K562 (cell line): ENCODE measurements around the gene BMAL1. TPM values are rescaled to one million over a fixed set of nuclear protein-coding genes. Genes with fewer than 3 reads are reported as not detected.

Experiments used
- ATAC-seq: fragments of 200-7000 bp; cut with Tn5 transposase; 3 replicates; pipeline ENCODE4 v1.9.1; 2020; ENCODE audit warnings: moderate library complexity
- BruUV-seq: library from RNA; stranded (reverse); fragments of 400-500 nt; replicated peaks from 2 replicates; lab custom pipeline; 2021; lab: Mats Ljungman, UMichigan
- CTCF ChIA-PET: fragments of 300-600 bp; formaldehyde crosslinking; extraction: SDS; loops from one replicate; lab custom pipeline; 2021; ENCODE audit warnings: low intra/inter-chr PET ratio; lab: Yijun Ruan, JAX
- POLR2A ChIA-PET: fragments of 300-600, 350-650 bp; sonication (Branson Sonifier 250); formaldehyde crosslinking; extraction: SDS; loops from one replicate; lab custom pipeline; 2021; ENCODE audit warnings: antibody characterized with exemption, inconsistent platforms; lab: Yijun Ruan, JAX
- DNase-seq, 4 experiments: peaks; one replicate each; pipeline versions ENCODE4 v3.0.0 to v3.0.0-alpha.2; 2011 to 2018; ENCODE audit warnings: low spot score in 3 of 4, mixed read lengths in 3 of 4; ENCODE audit errors: extremely low read depth in 1 of 4
- FAIRE-seq: peaks from 2 replicates; lab custom pipeline; 2011; peaks lifted over from hg19 to GRCh38; lab: Jason Lieb, UNC
- H2AFZ ChIP-seq: 2 replicates; pipeline ENCODE4 v1.6.0; 2011; ENCODE audit warnings: low read depth, low read length, control low read depth, inconsistent platforms
- H3K27ac ChIP-seq: fragments of 200-600 bp; 3 replicates; pipeline ENCODE4 v1.8.0; 2011; ENCODE audit warnings: low read depth, mild to moderate bottlenecking, control low read depth, inconsistent platforms, low read length, moderate library complexity, mixed read lengths; ENCODE audit errors: extremely low read depth
- H3K27me3 ChIP-seq, 2 experiments: fragments of 300-600 bp in 1 of 2; 2 replicates in 1 of 2; 3 replicates in 1 of 2; pipeline versions ENCODE4 v1.6.0 to v1.8.0; 2011; ENCODE audit warnings: inconsistent platforms in 2 of 2, low read length in 2 of 2, mild to moderate bottlenecking in 1 of 2, mixed read lengths in 1 of 2, moderate library complexity in 1 of 2; ENCODE audit not compliant: control insufficient read depth in 2 of 2, insufficient read depth in 2 of 2
- H3K36me3 ChIP-seq: fragments of 300-600 bp; 3 replicates; pipeline ENCODE4 v1.8.0; 2011; ENCODE audit warnings: mild to moderate bottlenecking, low read length, inconsistent platforms; ENCODE audit not compliant: control insufficient read depth, insufficient read depth
- H3K4me1 ChIP-seq, 2 experiments: fragments of 200-600 bp in 1 of 2; replicated peaks in 1 of 2; 2 replicates in 1 of 2; 3 replicates in 1 of 2; pipeline versions ENCODE4 v1.5.1 to v1.8.0; 2011; ENCODE audit warnings: inconsistent platforms in 2 of 2, low read length in 2 of 2, mild to moderate bottlenecking in 1 of 2, mixed read lengths in 1 of 2, moderate library complexity in 1 of 2; ENCODE audit not compliant: control insufficient read depth in 2 of 2, insufficient read depth in 2 of 2
- H3K4me2 ChIP-seq: 2 replicates; pipeline ENCODE4 v1.6.1; 2011; ENCODE audit warnings: low read length, control low read depth, inconsistent platforms, mixed read lengths; ENCODE audit not compliant: insufficient read depth
- H3K4me3 ChIP-seq: fragments of 200-600 bp; sonication (generic), shearing (Covaris generic); 2 replicates; pipeline ENCODE4 v1.5.1; 2016; ENCODE audit warnings: control low read depth, inconsistent platforms
- H3K79me2 ChIP-seq: fragments of 200-600 bp; 3 replicates; pipeline ENCODE4 v1.8.0; 2011; ENCODE audit warnings: low read length, inconsistent platforms; ENCODE audit not compliant: control insufficient read depth, insufficient read depth
- H3K9ac ChIP-seq, 2 experiments: 2 replicates each; pipeline versions ENCODE4 v1.6.0 to v1.6.1; 2011; ENCODE audit warnings: low read depth in 2 of 2, low read length in 2 of 2, control low read depth in 1 of 2, inconsistent platforms in 1 of 2, mild to moderate bottlenecking in 1 of 2, mixed read lengths in 1 of 2; ENCODE audit not compliant: insufficient read depth in 1 of 2
- H3K9me1 ChIP-seq: one replicate; pipeline ENCODE4 v1.6.0; 2011; ENCODE audit warnings: inconsistent platforms, mild to moderate bottlenecking, low read length, moderate library complexity; ENCODE audit not compliant: control insufficient read depth, insufficient read depth
- H3K9me3 ChIP-seq: replicated peaks from 2 replicates; pipeline ENCODE4 v1.5.1; 2011; ENCODE audit warnings: low read depth, low read length, inconsistent platforms; ENCODE audit not compliant: control insufficient read depth, insufficient read depth
- H4K20me1 ChIP-seq: replicated peaks from 2 replicates; pipeline ENCODE4 v1.6.1; 2011; ENCODE audit warnings: low read length, inconsistent platforms, mixed read lengths; ENCODE audit not compliant: control insufficient read depth, insufficient read depth
- CHD2 ChIP-seq: IDR thresholded peaks from 2 replicates; pipeline ENCODE4 v1.6.1; 2011; ENCODE audit warnings: low read depth, low read length
- KDM4B ChIP-seq, 2 experiments: fragments of 450-650 bp in 1 of 2; sonication (generic) in 1 of 2; IDR thresholded peaks; 2 replicates each; pipeline ENCODE4 v1.6.1; 2016 to 2017; ENCODE audit warnings: borderline replicate concordance in 2 of 2, antibody characterized with exemption in 1 of 2, low read depth in 1 of 2, mild to moderate bottlenecking in 1 of 2
- MEF2A ChIP-seq: IDR thresholded peaks from 2 replicates; pipeline ENCODE4 v1.6.1; 2011; ENCODE audit warnings: low read depth, mild to moderate bottlenecking, low read length, moderate library complexity; ENCODE audit not compliant: control insufficient read depth
- RB1 ChIP-seq: fragments of 450-650 bp; IDR thresholded peaks from 2 replicates; pipeline ENCODE4 v1.6.1; 2017; ENCODE audit warnings: low read depth, mild to moderate bottlenecking
- WGBS: fragments of 100-300 bp; shearing (Covaris generic); methylation state at CpG from one replicate; pipeline ENCODE4 v1.1.6; 2016; ENCODE audit warnings: low coverage, mixed read lengths; ENCODE audit not compliant: insufficient coverage; ENCODE audit errors: missing lambda C conversion rate; 5-methylcytosine and 5-hydroxymethylcytosine counted together
- in situ Hi-C: fragments of 300-500 bp; cut with MboI; formaldehyde crosslinking; loops from 4 replicates; pipeline ENCODE4 v1.15.0; 2018; ENCODE audit warnings: inconsistent platforms, mixed read lengths
- intact Hi-C: fragments of 100-400 bp; cut with micrococcal nuclease; formaldehyde crosslinking; loops from 2 replicates; pipeline ENCODE4 v1.14.2; 2022
- polyA plus RNA-seq, 8 experiments: library from polyadenylated mRNA; depleted of rRNA in 4 of 8; stranded (reverse) in 5 of 8; unstranded in 3 of 8; fragments of >200 nt; fragmentation: Nextera tagmentation in 2 of 8; fragmentation: Illumina TruSeq in 1 of 8; extraction: Ambion mirVana in 2 of 8; extraction: Trizol in 1 of 8; gene quantifications; 2 replicates each; pipeline versions ENCODE4 v1.2.1 to v1.2.3, GENCODE V29; 2011 to 2014; ENCODE audit warnings: inconsistent platforms in 1 of 8, missing spikeins in 1 of 8
- total RNA-seq, 7 experiments: library from RNA; depleted of rRNA in 6 of 7; stranded (reverse); fragments of >200 nt in 6 of 7; fragmentation: Illumina TruSeq in 2 of 7; extraction: Trizol in 2 of 7; gene quantifications; 2 replicates each; pipeline versions ENCODE4 v1.2.1 to v1.2.3, GENCODE V29; 2011 to 2021; ENCODE audit warnings: low replicate concordance in 1 of 7
- TF ChIP-seq, protein P1 (sequence below): fragments of 250-450 bp; sonication (Bioruptor Pico); IDR thresholded peaks from 2 replicates; pipeline ENCODE4 v1.4.0; 2020

Gene BMAL1
- total and polyA plus RNA-seq, 9 of the 15 experiments (the other 6 are each of a cell fraction or from before 2014, with no cell fraction given): 0.14 to 2.4 (median 0.64) TPM

GRCh38 chr11:13358596-13359270 is 81.1 kb downstream of the BMAL1 start:
- in situ Hi-C loops (no loop called here), intact Hi-C loops (loop anchor here (10.0 kb wide), 1 partner anchor 106 kb away; the partner anchor contains the start of gene BTBD10)
- Histone ChIP-seq H3K27ac (no peak overlapping the region), H3K4me3 (no peak overlapping the region), H3K9me3 (no peaks in the 10 kb centered on the region), H3K79me2 (no peaks in the 10 kb centered on the region), H3K4me2 (no peak overlapping the region), H3K9ac (no peak overlapping the region), H2AFZ (no peak overlapping the region), H3K4me1 (no peaks in the 10 kb centered on the region; a peak in 2 of 5 replicates), H3K27me3 (peaks cover 11 to 28% of the 10 kb centered on the region in 2 experiments; a peak in 3 of 5 replicates), H3K9me1 (no peaks in the 10 kb centered on the region), H4K20me1 (no peaks in the 10 kb centered on the region), H3K36me3 (no peaks in the 10 kb centered on the region)
- no peak for ATAC-seq
- no peak for DNase-seq
- no TSS peak for BruUV-seq
- ChIA-PET POLR2A (interaction anchor here (1.0 kb wide), 1 partner anchor 13 kb away, joined by 3 read pairs; no protein-coding TSS in a partner anchor), CTCF (no interaction called here)
- WGBS: 0% methylated on average over 6 of the region's 6 CpGs
- no peak for FAIRE-seq
- TF ChIP-seq, protein P1, sequence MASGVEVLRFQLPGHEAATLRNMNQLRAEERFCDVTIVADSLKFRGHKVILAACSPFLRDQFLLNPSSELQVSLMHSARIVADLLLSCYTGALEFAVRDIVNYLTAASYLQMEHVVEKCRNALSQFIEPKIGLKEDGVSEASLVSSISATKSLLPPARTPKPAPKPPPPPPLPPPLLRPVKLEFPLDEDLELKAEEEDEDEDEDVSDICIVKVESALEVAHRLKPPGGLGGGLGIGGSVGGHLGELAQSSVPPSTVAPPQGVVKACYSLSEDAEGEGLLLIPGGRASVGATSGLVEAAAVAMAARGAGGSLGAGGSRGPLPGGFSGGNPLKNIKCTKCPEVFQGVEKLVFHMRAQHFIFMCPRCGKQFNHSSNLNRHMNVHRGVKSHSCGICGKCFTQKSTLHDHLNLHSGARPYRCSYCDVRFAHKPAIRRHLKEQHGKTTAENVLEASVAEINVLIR (CRISPR knock-in tag): no peak
- TF ChIP-seq RB1 (no peak), CHD2 (peak; percentile 38; the same call in 1 of the 2 replicates), MEF2A (no peak), KDM4B (IDR thresholded peaks at IDR 0.05; ENCODE audit: borderline replicate concordance in 2 of 2, low read depth in 1 of 2) (no peak)
